K562 (cell line): Measurements from ENCODE around the gene EHBP1L1. TPM values are rescaled to one million over a fixed set of nuclear protein-coding genes. Genes with fewer than 3 reads are reported as not detected.

ENCODE experiments used
- ERF ChIP-seq: fragments of 450-650 bp; formaldehyde crosslinking; IDR thresholded peaks from 2 replicates; pipeline ENCODE4 v1.4.0; 2020; ENCODE audit warnings: mild to moderate bottlenecking, mixed read lengths
- HNRNPH1 ChIP-seq: fragments of 200-400 bp; formaldehyde crosslinking; optimal IDR thresholded peaks from 2 replicates; pipeline ENCODE3; 2017; ENCODE audit warnings: low read depth, mild to moderate bottlenecking, low read length, moderate library complexity
- IRF2 ChIP-seq: sonication (generic); formaldehyde crosslinking; IDR thresholded peaks from 2 replicates; pipeline ENCODE4 v1.8.1; 2022; ENCODE audit warnings: mild to moderate bottlenecking, missing genetic modification reagents
- PTBP1 ChIP-seq: fragments of 200-400 bp; formaldehyde crosslinking; IDR thresholded peaks from 2 replicates; pipeline ENCODE4 v1.6.1; 2017; ENCODE audit warnings: low read depth, low read length
- RBM17 ChIP-seq: fragments of 200-400 bp; formaldehyde crosslinking; IDR thresholded peaks from 2 replicates; pipeline ENCODE4 v1.6.1; 2017; ENCODE audit warnings: low read depth, mild to moderate bottlenecking, low read length, borderline replicate concordance
- SAP30 ChIP-seq: fragments of 200-600 bp; sonication (generic); IDR thresholded peaks from 2 replicates; pipeline ENCODE4 v1.6.1; 2012; ENCODE audit warnings: borderline replicate concordance, low read depth, mild to moderate bottlenecking, moderate library complexity, low read length, control low read depth, inconsistent platforms; ENCODE audit not compliant: insufficient read depth, poor library complexity, severe bottlenecking
- TCFL5 ChIP-seq: fragments of 250-450 bp; sonication (Bioruptor Pico); conservative IDR thresholded peaks from 2 replicates; pipeline ENCODE4 v1.6.1; 2021; ENCODE audit warnings: mild to moderate bottlenecking, moderate library complexity, matching md5 sums
- ZNF75A ChIP-seq: fragments of 450-650 bp; formaldehyde crosslinking; IDR thresholded peaks from 2 replicates; pipeline ENCODE4 v1.4.0; 2020; ENCODE audit warnings: mild to moderate bottlenecking
- polyA plus RNA-seq, 8 experiments: library from polyadenylated mRNA; depleted of rRNA in 4 of 8; stranded (reverse) in 5 of 8; unstranded in 3 of 8; fragments of >200 nt; fragmentation: Nextera tagmentation in 2 of 8; fragmentation: Illumina TruSeq in 1 of 8; extraction: Ambion mirVana in 2 of 8; extraction: Trizol in 1 of 8; gene quantifications; 2 replicates each; pipeline versions ENCODE4 v1.2.1 to v1.2.3, GENCODE V29; 2011 to 2014; ENCODE audit warnings: inconsistent platforms in 1 of 8, missing spikeins in 1 of 8
- total RNA-seq, 7 experiments: library from RNA; depleted of rRNA in 6 of 7; stranded (reverse); fragments of >200 nt in 6 of 7; fragmentation: Illumina TruSeq in 2 of 7; extraction: Trizol in 2 of 7; gene quantifications; 2 replicates each; pipeline versions ENCODE4 v1.2.1 to v1.2.3, GENCODE V29; 2011 to 2021; ENCODE audit warnings: low replicate concordance in 1 of 7
- TF ChIP-seq, protein P1 (sequence below): fragments of 200-600 bp; sonication (generic); IDR thresholded peaks from one replicate; pipeline ENCODE4 v1.6.1; 2012; ENCODE audit warnings: mild to moderate bottlenecking, low read depth, low read length, inconsistent platforms
- TF ChIP-seq, protein P2 (sequence below): fragments of 450-650 bp; conservative IDR thresholded peaks from 2 replicates; pipeline ENCODE4 v1.6.1; 2016; ENCODE audit warnings: missing genetic modification characterization, low read depth, mild to moderate bottlenecking, control low read depth, missing compliant biosample characterization
- TF ChIP-seq, protein P3 (sequence below), 3 experiments: IDR thresholded peaks in 2 of 3; conservative IDR thresholded peaks in 1 of 3; 2 replicates each; pipeline ENCODE4 v1.5.1; 2011 to 2012; ENCODE audit warnings: low read length in 3 of 3, mild to moderate bottlenecking in 3 of 3, control low read depth in 2 of 3, improper control_type of control experiment in 1 of 3, inconsistent platforms in 1 of 3, low read depth in 1 of 3, mixed read lengths in 1 of 3, moderate library complexity in 1 of 3; ENCODE audit not compliant: insufficient read depth in 2 of 3

Gene EHBP1L1
- total and polyA plus RNA-seq, 9 of the 15 experiments (the other 6 are each of a cell fraction or from before 2014, with no cell fraction given) = 0.03 to 87.1 (median 26.3) TPM

DNA sequence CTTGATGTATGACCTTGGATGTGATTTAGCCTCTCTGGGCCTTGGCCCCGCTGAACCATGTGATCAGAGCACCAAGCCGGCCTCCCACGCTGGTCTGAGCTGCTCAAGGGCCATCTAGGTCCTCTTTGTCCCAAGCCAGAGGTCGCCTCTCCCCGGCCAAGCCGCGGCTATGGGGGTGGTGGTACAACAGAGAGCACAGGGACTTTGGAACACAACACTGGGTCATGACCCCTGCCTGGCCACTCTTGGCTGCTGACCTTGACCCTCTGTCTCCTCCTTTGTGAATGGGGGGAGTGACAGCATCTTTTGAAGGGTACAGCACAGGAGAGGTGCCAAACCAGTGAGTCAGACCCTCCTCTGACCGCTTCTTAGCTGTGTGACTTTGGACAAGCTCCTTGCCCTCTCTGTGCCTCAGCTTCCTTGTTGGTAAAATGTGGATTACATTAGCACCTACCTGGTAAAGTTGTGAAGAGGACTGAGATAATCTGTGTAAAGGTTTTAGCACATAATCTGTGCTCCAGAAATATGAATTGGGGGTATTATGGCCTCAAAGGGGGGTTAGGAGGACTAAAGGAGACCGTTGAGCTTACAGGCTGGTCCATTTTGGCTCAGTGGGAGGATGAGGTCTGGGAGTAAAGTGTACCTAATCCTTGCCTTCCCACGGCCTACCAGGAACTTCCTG lies 46.2 kb upstream of the EHBP1L1 start (continued):
- TF ChIP-seq, protein P1, sequence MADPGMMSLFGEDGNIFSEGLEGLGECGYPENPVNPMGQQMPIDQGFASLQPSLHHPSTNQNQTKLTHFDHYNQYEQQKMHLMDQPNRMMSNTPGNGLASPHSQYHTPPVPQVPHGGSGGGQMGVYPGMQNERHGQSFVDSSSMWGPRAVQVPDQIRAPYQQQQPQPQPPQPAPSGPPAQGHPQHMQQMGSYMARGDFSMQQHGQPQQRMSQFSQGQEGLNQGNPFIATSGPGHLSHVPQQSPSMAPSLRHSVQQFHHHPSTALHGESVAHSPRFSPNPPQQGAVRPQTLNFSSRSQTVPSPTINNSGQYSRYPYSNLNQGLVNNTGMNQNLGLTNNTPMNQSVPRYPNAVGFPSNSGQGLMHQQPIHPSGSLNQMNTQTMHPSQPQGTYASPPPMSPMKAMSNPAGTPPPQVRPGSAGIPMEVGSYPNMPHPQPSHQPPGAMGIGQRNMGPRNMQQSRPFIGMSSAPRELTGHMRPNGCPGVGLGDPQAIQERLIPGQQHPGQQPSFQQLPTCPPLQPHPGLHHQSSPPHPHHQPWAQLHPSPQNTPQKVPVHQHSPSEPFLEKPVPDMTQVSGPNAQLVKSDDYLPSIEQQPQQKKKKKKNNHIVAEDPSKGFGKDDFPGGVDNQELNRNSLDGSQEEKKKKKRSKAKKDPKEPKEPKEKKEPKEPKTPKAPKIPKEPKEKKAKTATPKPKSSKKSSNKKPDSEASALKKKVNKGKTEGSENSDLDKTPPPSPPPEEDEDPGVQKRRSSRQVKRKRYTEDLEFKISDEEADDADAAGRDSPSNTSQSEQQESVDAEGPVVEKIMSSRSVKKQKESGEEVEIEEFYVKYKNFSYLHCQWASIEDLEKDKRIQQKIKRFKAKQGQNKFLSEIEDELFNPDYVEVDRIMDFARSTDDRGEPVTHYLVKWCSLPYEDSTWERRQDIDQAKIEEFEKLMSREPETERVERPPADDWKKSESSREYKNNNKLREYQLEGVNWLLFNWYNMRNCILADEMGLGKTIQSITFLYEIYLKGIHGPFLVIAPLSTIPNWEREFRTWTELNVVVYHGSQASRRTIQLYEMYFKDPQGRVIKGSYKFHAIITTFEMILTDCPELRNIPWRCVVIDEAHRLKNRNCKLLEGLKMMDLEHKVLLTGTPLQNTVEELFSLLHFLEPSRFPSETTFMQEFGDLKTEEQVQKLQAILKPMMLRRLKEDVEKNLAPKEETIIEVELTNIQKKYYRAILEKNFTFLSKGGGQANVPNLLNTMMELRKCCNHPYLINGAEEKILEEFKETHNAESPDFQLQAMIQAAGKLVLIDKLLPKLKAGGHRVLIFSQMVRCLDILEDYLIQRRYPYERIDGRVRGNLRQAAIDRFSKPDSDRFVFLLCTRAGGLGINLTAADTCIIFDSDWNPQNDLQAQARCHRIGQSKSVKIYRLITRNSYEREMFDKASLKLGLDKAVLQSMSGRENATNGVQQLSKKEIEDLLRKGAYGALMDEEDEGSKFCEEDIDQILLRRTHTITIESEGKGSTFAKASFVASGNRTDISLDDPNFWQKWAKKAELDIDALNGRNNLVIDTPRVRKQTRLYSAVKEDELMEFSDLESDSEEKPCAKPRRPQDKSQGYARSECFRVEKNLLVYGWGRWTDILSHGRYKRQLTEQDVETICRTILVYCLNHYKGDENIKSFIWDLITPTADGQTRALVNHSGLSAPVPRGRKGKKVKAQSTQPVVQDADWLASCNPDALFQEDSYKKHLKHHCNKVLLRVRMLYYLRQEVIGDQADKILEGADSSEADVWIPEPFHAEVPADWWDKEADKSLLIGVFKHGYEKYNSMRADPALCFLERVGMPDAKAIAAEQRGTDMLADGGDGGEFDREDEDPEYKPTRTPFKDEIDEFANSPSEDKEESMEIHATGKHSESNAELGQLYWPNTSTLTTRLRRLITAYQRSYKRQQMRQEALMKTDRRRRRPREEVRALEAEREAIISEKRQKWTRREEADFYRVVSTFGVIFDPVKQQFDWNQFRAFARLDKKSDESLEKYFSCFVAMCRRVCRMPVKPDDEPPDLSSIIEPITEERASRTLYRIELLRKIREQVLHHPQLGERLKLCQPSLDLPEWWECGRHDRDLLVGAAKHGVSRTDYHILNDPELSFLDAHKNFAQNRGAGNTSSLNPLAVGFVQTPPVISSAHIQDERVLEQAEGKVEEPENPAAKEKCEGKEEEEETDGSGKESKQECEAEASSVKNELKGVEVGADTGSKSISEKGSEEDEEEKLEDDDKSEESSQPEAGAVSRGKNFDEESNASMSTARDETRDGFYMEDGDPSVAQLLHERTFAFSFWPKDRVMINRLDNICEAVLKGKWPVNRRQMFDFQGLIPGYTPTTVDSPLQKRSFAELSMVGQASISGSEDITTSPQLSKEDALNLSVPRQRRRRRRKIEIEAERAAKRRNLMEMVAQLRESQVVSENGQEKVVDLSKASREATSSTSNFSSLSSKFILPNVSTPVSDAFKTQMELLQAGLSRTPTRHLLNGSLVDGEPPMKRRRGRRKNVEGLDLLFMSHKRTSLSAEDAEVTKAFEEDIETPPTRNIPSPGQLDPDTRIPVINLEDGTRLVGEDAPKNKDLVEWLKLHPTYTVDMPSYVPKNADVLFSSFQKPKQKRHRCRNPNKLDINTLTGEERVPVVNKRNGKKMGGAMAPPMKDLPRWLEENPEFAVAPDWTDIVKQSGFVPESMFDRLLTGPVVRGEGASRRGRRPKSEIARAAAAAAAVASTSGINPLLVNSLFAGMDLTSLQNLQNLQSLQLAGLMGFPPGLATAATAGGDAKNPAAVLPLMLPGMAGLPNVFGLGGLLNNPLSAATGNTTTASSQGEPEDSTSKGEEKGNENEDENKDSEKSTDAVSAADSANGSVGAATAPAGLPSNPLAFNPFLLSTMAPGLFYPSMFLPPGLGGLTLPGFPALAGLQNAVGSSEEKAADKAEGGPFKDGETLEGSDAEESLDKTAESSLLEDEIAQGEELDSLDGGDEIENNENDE = no peak
- TF ChIP-seq ZNF75A (CRISPR knock-in tag) (no peak), RBM17 (no peak), HNRNPH1 (no peak), SAP30 (no peak), PTBP1 (peak; percentile 69; the same call in 1 of the 2 replicates), ERF (CRISPR knock-in tag) (no peak), TCFL5 (no peak), IRF2 (CRISPR knock-in tag) (no peak)
- TF ChIP-seq, protein P2, sequence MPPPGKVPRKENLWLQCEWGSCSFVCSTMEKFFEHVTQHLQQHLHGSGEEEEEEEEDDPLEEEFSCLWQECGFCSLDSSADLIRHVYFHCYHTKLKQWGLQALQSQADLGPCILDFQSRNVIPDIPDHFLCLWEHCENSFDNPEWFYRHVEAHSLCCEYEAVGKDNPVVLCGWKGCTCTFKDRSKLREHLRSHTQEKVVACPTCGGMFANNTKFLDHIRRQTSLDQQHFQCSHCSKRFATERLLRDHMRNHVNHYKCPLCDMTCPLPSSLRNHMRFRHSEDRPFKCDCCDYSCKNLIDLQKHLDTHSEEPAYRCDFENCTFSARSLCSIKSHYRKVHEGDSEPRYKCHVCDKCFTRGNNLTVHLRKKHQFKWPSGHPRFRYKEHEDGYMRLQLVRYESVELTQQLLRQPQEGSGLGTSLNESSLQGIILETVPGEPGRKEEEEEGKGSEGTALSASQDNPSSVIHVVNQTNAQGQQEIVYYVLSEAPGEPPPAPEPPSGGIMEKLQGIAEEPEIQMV (tag) = no peak
- TF ChIP-seq, protein P3, sequence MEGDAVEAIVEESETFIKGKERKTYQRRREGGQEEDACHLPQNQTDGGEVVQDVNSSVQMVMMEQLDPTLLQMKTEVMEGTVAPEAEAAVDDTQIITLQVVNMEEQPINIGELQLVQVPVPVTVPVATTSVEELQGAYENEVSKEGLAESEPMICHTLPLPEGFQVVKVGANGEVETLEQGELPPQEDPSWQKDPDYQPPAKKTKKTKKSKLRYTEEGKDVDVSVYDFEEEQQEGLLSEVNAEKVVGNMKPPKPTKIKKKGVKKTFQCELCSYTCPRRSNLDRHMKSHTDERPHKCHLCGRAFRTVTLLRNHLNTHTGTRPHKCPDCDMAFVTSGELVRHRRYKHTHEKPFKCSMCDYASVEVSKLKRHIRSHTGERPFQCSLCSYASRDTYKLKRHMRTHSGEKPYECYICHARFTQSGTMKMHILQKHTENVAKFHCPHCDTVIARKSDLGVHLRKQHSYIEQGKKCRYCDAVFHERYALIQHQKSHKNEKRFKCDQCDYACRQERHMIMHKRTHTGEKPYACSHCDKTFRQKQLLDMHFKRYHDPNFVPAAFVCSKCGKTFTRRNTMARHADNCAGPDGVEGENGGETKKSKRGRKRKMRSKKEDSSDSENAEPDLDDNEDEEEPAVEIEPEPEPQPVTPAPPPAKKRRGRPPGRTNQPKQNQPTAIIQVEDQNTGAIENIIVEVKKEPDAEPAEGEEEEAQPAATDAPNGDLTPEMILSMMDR (IDR thresholded peaks at IDR 0.05 in 2 of 3, conservative IDR thresholded peaks at IDR 0.05 in 1 of 3; ENCODE audit: insufficient read depth in 2 of 3, low read depth in 1 of 3, low read length in 3 of 3) = no peak
